Measurements from ENCODE around the gene PIK3R5.

The PIK3R5 gene

DNA sequence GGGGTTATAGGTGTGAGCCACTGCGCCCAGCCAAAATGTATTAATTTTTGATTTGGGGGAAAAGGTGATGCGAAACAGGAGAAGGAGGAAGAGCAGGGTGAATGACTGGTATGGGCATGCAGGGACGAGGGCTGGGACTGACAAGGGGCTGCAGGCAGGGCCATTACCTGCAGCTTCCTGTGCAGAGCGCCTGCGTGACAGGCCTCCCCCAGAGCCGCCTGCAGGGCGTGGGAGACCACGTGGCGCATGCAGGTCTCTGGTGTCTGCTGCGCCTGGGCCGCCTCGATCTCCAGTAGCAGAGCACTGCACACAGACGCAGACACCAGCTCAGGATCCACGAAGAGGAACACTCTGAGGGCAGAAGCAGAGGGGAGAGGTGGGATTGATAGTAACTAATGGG lies 130.4 kb downstream of the PIK3R5 start:
- Mint-ChIP-seq H3K4me1 (no peaks in the 10 kb centered on the region), H3K4me3 (no peak overlapping the region), H3K9me3 (no peaks in the 10 kb centered on the region), H3K36me3 (ENCODE audit: low read depth) (no peaks in the 10 kb centered on the region), H3K27ac (no peak overlapping the region), H3K27me3 (no peaks in the 10 kb centered on the region)
- DNase-seq (no peak), ATAC-seq (no peak)

DNA sequence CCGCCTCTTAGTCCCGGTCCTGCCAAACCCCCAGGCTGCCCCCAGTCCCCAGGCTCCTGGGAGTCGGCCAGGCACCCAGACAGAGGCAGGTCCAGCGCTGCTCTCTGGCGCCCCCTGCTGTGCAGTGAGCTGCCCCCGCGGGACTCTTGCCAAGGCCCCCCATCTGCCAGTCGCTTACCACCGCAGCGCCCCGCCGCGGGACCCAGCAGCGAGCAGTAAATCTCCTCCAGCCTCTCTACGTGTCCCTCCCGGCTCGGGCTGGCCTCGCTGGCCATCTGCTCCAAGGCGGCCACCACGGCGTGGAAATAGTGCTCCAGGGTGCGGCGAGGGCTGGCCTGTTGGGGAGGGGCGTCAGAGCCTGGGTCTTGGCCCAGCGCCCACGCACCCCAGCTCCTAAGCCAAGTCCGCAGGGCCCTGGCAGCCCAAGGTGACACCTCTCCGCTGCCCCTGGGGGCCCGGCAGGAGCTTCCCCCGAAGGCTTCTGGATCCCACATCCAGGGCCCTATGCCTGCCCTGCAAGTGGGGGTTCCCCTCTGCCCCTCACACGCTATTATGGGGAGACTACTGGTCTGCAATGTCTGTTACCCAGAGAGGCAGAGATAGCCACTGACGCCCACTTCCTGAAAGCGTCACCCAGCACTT lies 132.7 kb downstream of the PIK3R5 start:
- H3K27ac Mint-ChIP-seq: no peak overlapping the region
- H3K36me3 Mint-ChIP-seq (ENCODE audit: low read depth): no peaks in the 10 kb centered on the region
- no peak overlapping the region for H3K4me3 Mint-ChIP-seq
- ATAC-seq (no peak), DNase-seq (peak; percentile 70)
- no peaks in the 10 kb centered on the region for H3K27me3 Mint-ChIP-seq
- H3K4me1 Mint-ChIP-seq: no peaks in the 10 kb centered on the region
- no peaks in the 10 kb centered on the region for H3K9me3 Mint-ChIP-seq

DNA sequence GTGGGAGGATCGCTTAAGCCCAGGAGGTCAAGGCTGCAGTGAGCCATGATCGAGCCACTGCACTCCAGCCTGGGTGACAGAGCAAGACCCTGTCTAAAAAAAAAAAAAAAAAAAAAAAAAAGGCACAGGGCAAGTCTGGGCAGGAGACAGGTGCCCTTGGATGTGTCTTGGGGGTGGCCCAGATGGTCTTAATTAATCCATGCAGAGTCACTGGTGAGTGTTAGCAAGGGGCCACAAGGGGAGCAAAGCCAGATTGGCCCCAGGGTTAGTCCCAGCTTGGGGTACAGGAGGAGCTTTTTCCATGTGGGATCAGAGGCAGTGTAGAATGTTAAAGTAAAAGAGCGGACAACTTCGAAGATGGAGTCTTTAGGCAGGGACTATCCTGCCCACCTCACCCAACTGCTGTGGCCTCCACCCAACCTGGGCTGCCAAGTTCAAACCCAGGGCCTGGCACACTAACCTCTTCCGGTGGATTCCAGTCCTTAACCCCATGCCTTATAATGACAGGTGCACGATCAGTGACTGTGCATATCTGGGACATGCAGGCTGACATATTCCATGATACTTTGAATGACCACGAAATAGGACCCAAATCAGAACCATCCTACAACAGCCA lies 134.2 kb downstream of the PIK3R5 start:
- Mint-ChIP-seq H3K9me3 (no peaks in the 10 kb centered on the region), H3K27ac (no peak overlapping the region), H3K27me3 (no peaks in the 10 kb centered on the region), H3K36me3 (ENCODE audit: low read depth) (no peaks in the 10 kb centered on the region), H3K4me1 (no peaks in the 10 kb centered on the region), H3K4me3 (no peak overlapping the region)
- ATAC-seq: no peak
- DNase-seq: no peak

DNA sequence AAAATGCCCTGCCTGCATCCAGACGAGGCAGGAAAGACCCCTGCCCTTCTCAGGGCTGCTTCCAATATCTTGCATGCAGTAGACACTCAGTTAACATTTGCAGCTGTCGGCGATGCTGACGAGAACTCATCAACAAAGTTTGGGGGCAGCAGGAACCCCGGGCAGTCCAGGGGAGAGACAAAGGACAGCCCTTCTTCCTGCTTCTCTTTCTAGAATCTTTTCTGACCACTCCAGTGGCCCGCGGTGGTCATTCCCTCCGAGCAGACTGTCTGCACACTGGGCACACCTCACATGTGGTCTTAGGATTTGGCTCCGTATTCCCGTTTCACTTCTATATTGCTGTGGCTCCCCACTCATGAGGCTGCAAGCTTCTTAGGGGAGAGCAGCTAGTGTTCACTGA lies 135.4 kb downstream of the PIK3R5 start:
- ATAC-seq (no peak), DNase-seq (no peak)
- Mint-ChIP-seq H3K36me3 (ENCODE audit: low read depth) (no peaks in the 10 kb centered on the region), H3K27me3 (no peaks in the 10 kb centered on the region), H3K4me1 (no peaks in the 10 kb centered on the region), H3K27ac (no peak overlapping the region), H3K4me3 (no peak overlapping the region), H3K9me3 (no peaks in the 10 kb centered on the region)

DNA sequence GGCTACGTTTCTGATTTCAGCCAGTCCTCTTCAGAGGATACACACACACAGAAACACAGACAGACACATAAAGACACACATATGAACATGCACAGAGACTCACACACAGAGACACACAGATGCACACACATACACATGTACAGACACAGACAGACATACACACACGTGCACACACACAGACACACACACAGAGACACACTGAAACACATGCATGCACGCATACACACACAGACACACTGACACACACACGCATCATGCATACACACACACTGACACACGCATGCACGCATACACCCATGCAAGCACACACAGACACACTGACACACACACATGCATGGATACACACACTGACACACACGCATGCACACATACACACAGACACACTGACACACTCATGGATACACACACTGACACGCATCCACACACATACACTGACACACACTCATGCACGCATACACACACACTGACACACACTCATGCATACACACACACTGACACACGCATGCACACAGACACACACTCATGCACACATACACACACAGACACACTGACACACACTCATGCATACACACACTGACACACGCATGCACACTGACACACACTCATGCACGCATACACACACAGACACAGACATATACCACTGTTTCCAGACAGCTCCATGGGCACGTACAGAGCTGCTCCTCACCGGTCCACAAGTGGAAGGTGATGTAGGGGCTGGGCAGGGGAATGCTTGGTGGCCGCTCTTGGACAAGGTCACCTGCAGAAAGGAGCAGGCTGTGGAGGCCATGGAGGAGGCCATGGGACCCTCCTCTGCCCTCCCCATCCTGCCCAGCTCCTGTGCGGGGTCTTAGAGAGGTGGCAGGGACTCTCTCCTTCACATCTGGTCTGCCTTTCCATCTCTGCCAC lies 136.2 kb downstream of the PIK3R5 start:
- no peak for ATAC-seq
- H3K4me1 Mint-ChIP-seq: no peaks in the 10 kb centered on the region
- peaks cover 2% of the 10 kb centered on the region for H3K9me3 Mint-ChIP-seq
- no peak overlapping the region for H3K4me3 Mint-ChIP-seq
- no peak for DNase-seq
- H3K36me3 Mint-ChIP-seq (ENCODE audit: low read depth): no peaks in the 10 kb centered on the region
- no peaks in the 10 kb centered on the region for H3K27me3 Mint-ChIP-seq
- H3K27ac Mint-ChIP-seq: no peak overlapping the region
